Activated T-helper 9 cell treated with anti-CD3 and anti-CD28 coated beads, Interleukin-2, amount 50 U/mL, for 16 hours (primary cell): ENCODE measurements around the gene TRMT11.
"Not testable (repeated sequence)": the region's sequence is repeated elsewhere in the genome, so short reads cannot be mapped to it uniquely, and the experiment has no call there.

Source experiments
- DNase-seq: peaks from one replicate; pipeline ENCODE4 v3.0.0-alpha.2; 2020; ENCODE audit warnings: low read depth

Gene TRMT11

GRCh38 chr6:125956506-125957390 is 29.6 kb upstream of the TRMT11 start, which contains the start of gene HINT3:
TSS of gene HINT3 (plus strand) at chr6:125956770. CDS start at chr6:125956978, 208 bp downstream.
- DNase-seq, result peak; percentile 98

- DNase-seq, result no peak
Observed at GRCh38 chr6:125957391-125957693, 29.0 kb upstream of the TRMT11 start.

- no peak for DNase-seq
Observed at GRCh38 chr6:125957845-125958244, 28.5 kb upstream of the TRMT11 start.

GRCh38 chr6:125959041-125959440 is 27.3 kb upstream of the TRMT11 start:
- DNase-seq, result no peak

GRCh38 chr6:125961117-125961516 is 25.2 kb upstream of the TRMT11 start:
- no peak for DNase-seq

- no peak for DNase-seq
Observed at GRCh38 chr6:125962900-125963497, 23.3 kb upstream of the TRMT11 start.

- DNase-seq, result no peak
Observed at GRCh38 chr6:125963817-125964216, 22.5 kb upstream of the TRMT11 start.

GRCh38 chr6:125966569-125966968 is 19.8 kb upstream of the TRMT11 start:
- no peak for DNase-seq

GRCh38 chr6:125968493-125968892 is 17.8 kb upstream of the TRMT11 start:
- no peak for DNase-seq

- DNase-seq, result no peak
Observed at GRCh38 chr6:125970760-125971159, 15.6 kb upstream of the TRMT11 start.

GRCh38 chr6:125972478-125972877 is 13.9 kb upstream of the TRMT11 start:
- not testable (repeated sequence) for DNase-seq

GRCh38 chr6:125974214-125974866 is 12.0 kb upstream of the TRMT11 start:
- no peak for DNase-seq

- no peak for DNase-seq
Observed at GRCh38 chr6:125979101-125979500, 7.2 kb upstream of the TRMT11 start.

- DNase-seq, result no peak
Observed at GRCh38 chr6:125981571-125982185, 4.7 kb upstream of the TRMT11 start.

- no peak for DNase-seq
Observed at GRCh38 chr6:125983246-125983945, 2.9 kb upstream of the TRMT11 start.

GRCh38 chr6:125984311-125984710 is 2.0 kb upstream of the TRMT11 start:
- DNase-seq, result no peak

- DNase-seq, result no peak
Observed at GRCh38 chr6:125985522-125985921, 818 bp upstream of the TRMT11 start.

GRCh38 chr6:125985979-125986300 is 400 bp upstream of the TRMT11 start:
- DNase-seq, result no peak

GRCh38 chr6:125987026-125987617 is 782 bp downstream of the TRMT11 start:
- DNase-seq, result no peak

- DNase-seq, result no peak
Observed at GRCh38 chr6:125988280-125988679, 1.9 kb downstream of the TRMT11 start.

- DNase-seq, result no peak
Observed at GRCh38 chr6:125989631-125990030, 3.3 kb downstream of the TRMT11 start.

GRCh38 chr6:125991653-125992052 is 5.3 kb downstream of the TRMT11 start:
- no peak for DNase-seq
